HFF-Myc (cell line): Measurements from ENCODE around the gene CYB561D2.

Experiments used
- DNase-seq: peaks from one replicate; pipeline ENCODE4 v3.0.0-alpha.2; 2011; ENCODE audit warnings: low read depth; ENCODE audit errors: extremely low read depth
- H3K4me3 ChIP-seq: replicated peaks from 2 replicates; pipeline ENCODE4 v1.5.1; 2011; ENCODE audit warnings: low read depth, mild to moderate bottlenecking, control low read depth, low read length
- CTCF ChIP-seq: IDR thresholded peaks from 2 replicates; pipeline ENCODE4 v1.5.1; 2012; ENCODE audit warnings: mild to moderate bottlenecking, low read depth, low read length, control low read depth; ENCODE audit errors: missing control alignments

Gene CYB561D2

GRCh38 chr3:50319894-50320625 lies 30.6 kb upstream of the CYB561D2 start:
- no peak for TF ChIP-seq CTCF
- DNase-seq: no peak

GRCh38 chr3:50320853-50321335 lies 29.8 kb upstream of the CYB561D2 start:
- H3K4me3 ChIP-seq: peak overlapping the region; percentile 86
- DNase-seq: no peak
- no peak for TF ChIP-seq CTCF

More at GRCh38 chr3:50319894-50320625, 30.6 kb upstream of the CYB561D2 start:
- peak overlapping the region; percentile 86 for H3K4me3 ChIP-seq

GRCh38 chr3:50321336-50322114 lies 29.1 kb upstream of the CYB561D2 start:
- H3K4me3 ChIP-seq: peak overlapping the region; percentile 86
- no peak for DNase-seq
- peak; percentile 39 for TF ChIP-seq CTCF

- TF ChIP-seq CTCF: no peak
- H3K4me3 ChIP-seq: peak overlapping the region; percentile 86
- DNase-seq: no peak
Measured at GRCh38 chr3:50322115-50322385, 28.6 kb upstream of the CYB561D2 start.

- no peak for TF ChIP-seq CTCF
- DNase-seq: no peak
Measured at GRCh38 chr3:50322386-50323091, 28.1 kb upstream of the CYB561D2 start, which contains the start of gene HYAL2. Gene HYAL2 (minus strand): TSS chr3:50322745. CDS start chr3:50320489, 2,256 bp downstream.

GRCh38 chr3:50323092-50323600 lies 27.5 kb upstream of the CYB561D2 start:
- no peak for DNase-seq
- no peak overlapping the region for H3K4me3 ChIP-seq
- TF ChIP-seq CTCF: no peak

More at GRCh38 chr3:50322386-50323091, 28.1 kb upstream of the CYB561D2 start, which contains the start of gene HYAL2:
- peak within 1 kb of the TSS; percentile 86 for H3K4me3 ChIP-seq
